Activated T-cell treated with anti-CD3 and anti-CD28 coated beads, Interleukin-2, amount 50 U/mL, for 72 hours (primary cell): ENCODE data around the gene LRRC4C. TPM values are rescaled to one million over a fixed set of nuclear protein-coding genes. Genes with fewer than 3 reads are reported as not detected.

Experiments
- ATAC-seq, 2 donors: fragments of 150-1000 bp; cut with Tn5 transposase; replicated peaks in 1 of 2; 2 replicates each; pipeline ENCODE4 v1.10.0; 2021; ENCODE audit warnings: moderate library complexity in 2 of 2, mild to moderate bottlenecking in 1 of 2
- DNase-seq, 2 donors: peaks; one replicate each; pipeline ENCODE4 v3.0.0; 2021 to 2022; ENCODE audit warnings: mixed read lengths in 1 of 2
- H3K27ac Mint-ChIP-seq: one replicate; pipeline ENCODE4 v1.8.0; 2022; ENCODE audit warnings: mild to moderate bottlenecking, moderate library complexity, mixed read lengths
- H3K27me3 Mint-ChIP-seq: one replicate; pipeline ENCODE4 v1.8.0; 2022; ENCODE audit warnings: low read depth, mixed read lengths
- H3K36me3 Mint-ChIP-seq, 2 donors: one replicate each; pipeline ENCODE4 v1.8.0; 2022; ENCODE audit warnings: mixed read lengths in 2 of 2, mild to moderate bottlenecking in 1 of 2; ENCODE audit not compliant: insufficient read depth in 2 of 2
- H3K4me1 Mint-ChIP-seq: one replicate; pipeline ENCODE4 v1.8.0; 2022; ENCODE audit warnings: low read depth, mixed read lengths
- H3K4me3 Mint-ChIP-seq, 2 donors: one replicate each; pipeline ENCODE4 v1.8.0; 2022; ENCODE audit warnings: mild to moderate bottlenecking in 2 of 2, mixed read lengths in 2 of 2, moderate library complexity in 2 of 2
- H3K9me3 Mint-ChIP-seq, 2 donors: one replicate each; pipeline ENCODE4 v1.8.0; 2022; ENCODE audit warnings: mixed read lengths in 2 of 2
- total RNA-seq, 2 donors: library from RNA; stranded (reverse); gene quantifications; one replicate each; pipeline ENCODE4 v1.2.3, GENCODE V29; 2022

LRRC4C gene
- total RNA-seq, 2 donors from 2014 or later: not detected

DNA sequence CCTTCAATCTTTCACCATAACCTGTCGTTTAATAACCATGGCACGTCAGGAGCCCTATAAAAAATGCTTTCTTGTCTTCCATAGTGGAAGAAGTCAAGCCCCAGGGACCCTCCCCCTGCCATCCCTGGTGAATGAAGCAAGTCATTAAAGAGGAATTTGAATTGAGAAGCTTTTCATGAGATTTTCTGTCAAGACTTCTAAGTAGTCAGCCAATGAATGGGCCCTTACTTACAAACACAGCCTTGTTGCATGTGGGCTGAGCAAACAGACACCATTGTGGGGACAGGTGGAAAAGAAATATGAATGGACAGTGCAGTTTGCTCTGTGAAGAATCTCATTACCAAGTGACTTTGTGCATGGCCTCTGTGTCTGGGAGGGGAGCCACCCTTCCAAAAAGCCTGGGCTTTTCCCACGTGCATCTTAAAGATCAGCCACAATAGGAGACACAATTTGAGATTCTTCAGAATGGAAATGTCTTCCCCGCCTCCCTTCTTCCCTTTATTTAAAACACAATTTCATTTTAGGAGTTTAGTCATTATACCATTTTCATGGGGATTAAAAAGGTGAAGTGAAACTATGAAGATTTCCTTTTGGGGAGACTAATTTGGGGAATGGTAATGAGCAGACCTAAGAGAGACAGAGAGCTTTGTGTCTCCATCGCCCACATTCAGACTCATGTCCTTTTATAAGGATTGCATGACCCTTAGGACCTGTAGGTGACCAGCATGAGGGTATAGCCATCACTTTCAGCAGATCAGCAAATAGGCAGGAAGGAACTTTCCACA is 152.0 kb downstream of the LRRC4C start:
- no peak overlapping the region for H3K27ac Mint-ChIP-seq
- H3K27me3 Mint-ChIP-seq: no peaks in the 10 kb centered on the region
- DNase-seq: no peak
- no peak overlapping the region for H3K4me3 Mint-ChIP-seq
- H3K36me3 Mint-ChIP-seq: peaks cover 3 to 4% of the 10 kb centered on the region in 2 donors
- H3K9me3 Mint-ChIP-seq: peaks cover 2 to 10% of the 10 kb centered on the region in 2 donors
- no peaks in the 10 kb centered on the region for H3K4me1 Mint-ChIP-seq
- no peak for ATAC-seq

DNA sequence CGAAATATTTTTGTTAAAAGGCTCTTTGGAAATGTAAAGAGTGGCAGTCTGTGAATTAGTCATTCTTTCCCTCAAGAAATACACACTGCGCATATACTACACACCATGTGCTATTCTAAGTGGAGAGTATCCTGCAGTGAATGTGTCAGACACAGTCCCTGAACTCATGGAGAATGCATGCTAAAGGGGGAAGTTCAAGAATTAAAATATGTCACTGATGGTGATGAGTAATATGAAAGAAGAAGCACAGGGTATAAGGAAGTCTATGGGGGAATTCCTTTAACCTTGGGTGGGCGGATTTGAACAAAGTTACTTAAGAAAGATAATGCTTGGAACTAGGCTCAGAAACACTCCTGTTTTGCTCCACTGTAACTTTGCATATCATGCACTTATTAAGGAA is 153.0 kb downstream of the LRRC4C start:
- Mint-ChIP-seq H3K4me1 (no peaks in the 10 kb centered on the region), H3K36me3 (peaks cover 3 to 4% of the 10 kb centered on the region in 2 donors), H3K4me3 (no peak overlapping the region), H3K27me3 (no peaks in the 10 kb centered on the region), H3K27ac (no peak overlapping the region), H3K9me3 (peaks cover 2 to 12% of the 10 kb centered on the region in 2 donors)
- DNase-seq: no peak
- ATAC-seq: no peak

DNA sequence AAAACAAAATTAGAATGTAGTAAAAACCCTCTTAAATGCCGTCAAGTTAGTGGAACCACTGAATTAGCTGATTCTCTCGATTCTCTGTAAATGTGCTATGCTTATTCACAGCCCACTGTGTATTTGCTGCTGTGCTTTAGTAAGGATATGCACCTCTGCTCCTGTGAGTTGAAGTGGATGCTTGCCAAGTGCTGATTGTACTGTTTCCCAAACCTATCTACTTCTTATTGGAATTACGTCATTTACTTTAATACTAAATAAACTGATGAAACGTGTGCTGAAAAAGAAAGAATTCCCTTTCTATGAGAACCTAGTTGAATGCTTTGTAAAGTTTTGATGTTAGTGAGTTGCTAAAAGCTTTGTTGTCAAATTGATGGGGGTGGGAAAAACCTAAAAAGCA is 158.4 kb downstream of the LRRC4C start:
- Mint-ChIP-seq H3K4me3 (no peak overlapping the region), H3K4me1 (no peaks in the 10 kb centered on the region), H3K36me3 (peaks cover 1% of the 10 kb centered on the region in 2 donors), H3K9me3 (peaks cover 4 to 6% of the 10 kb centered on the region in 2 donors), H3K27ac (no peak overlapping the region), H3K27me3 (no peaks in the 10 kb centered on the region)
- ATAC-seq: no peak
- DNase-seq: no peak

DNA sequence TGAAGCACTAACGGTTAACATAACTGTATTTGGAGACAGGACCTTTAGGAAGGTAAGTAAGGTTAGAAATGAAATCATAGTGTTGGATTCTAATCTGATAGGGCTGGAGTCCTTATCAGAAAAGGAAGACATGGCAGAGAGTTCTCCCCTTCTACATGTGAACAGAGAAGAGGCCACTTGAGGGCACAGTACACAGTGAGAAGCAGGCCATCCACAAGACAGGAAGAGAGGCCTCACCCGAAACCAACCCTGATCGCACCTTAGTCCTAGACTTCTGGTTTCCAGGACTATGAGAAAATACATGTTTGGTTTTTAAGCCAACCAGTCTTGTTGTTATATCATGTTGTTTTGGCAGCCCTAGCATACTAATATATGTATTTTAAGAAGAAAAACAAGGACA is 170.0 kb downstream of the LRRC4C start:
- Mint-ChIP-seq H3K27ac (no peak overlapping the region), H3K4me1 (no peaks in the 10 kb centered on the region)

DNA sequence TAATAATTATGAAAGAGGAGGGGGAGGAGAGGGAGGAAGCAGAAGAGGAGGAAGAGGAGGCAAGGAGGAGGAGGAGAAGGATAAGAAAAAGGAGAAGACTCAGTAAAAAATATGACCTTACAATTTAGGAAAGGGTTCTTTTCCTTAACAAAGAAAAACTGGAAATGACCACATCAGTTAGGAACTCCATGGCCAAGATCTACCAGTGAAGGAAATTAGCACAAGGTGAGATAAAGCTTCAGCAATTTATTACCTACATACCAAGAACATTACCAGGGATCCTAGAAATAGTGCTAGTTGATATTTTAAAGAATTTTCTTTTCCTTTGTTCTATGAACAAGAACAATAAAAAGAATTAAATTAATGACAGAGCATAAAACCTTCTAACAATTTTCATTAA is 172.7 kb downstream of the LRRC4C start:
- H3K36me3 Mint-ChIP-seq: no peaks in the 10 kb centered on the region
- H3K4me1 Mint-ChIP-seq: no peaks in the 10 kb centered on the region
- H3K27me3 Mint-ChIP-seq: no peaks in the 10 kb centered on the region
- H3K9me3 Mint-ChIP-seq: peaks cover 6 to 9% of the 10 kb centered on the region in 2 donors
- no peak overlapping the region for H3K4me3 Mint-ChIP-seq
- no peak overlapping the region for H3K27ac Mint-ChIP-seq
- no peak for ATAC-seq
- no peak for DNase-seq

More for the DNA sequence above, 170.0 kb downstream of the LRRC4C start:
- H3K4me3 Mint-ChIP-seq: no peak overlapping the region
- H3K36me3 Mint-ChIP-seq: no peaks in the 10 kb centered on the region
- peaks cover 4 to 9% of the 10 kb centered on the region in 2 donors for H3K9me3 Mint-ChIP-seq
- DNase-seq (no peak), ATAC-seq (no peak)
- H3K27me3 Mint-ChIP-seq: no peaks in the 10 kb centered on the region

DNA sequence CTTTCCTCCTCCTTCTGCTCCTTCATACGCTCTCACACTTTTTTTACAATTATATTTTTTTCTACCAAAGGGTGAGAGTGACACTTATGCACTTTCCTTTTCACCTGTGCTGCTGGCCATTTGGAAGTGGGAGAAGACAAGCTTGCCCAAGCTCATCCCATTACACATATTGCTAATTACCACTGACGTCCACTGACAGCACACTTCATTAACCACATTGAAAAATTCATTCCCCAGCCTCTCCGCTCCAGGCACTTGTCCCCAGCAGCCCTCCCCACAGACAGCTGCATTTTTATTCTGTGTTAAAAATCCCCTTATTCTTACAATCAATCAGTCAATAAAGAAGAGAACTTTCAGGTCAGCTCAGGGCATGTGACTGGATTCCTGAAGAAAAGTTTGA is 175.1 kb downstream of the LRRC4C start:
- H3K27ac Mint-ChIP-seq: no peak overlapping the region
- DNase-seq (no peak), ATAC-seq (no peak)
- peaks cover 8 to 14% of the 10 kb centered on the region in 2 donors for H3K9me3 Mint-ChIP-seq
- no peaks in the 10 kb centered on the region for H3K36me3 Mint-ChIP-seq
- no peaks in the 10 kb centered on the region for H3K4me1 Mint-ChIP-seq
- no peak overlapping the region for H3K4me3 Mint-ChIP-seq
- H3K27me3 Mint-ChIP-seq: no peaks in the 10 kb centered on the region

DNA sequence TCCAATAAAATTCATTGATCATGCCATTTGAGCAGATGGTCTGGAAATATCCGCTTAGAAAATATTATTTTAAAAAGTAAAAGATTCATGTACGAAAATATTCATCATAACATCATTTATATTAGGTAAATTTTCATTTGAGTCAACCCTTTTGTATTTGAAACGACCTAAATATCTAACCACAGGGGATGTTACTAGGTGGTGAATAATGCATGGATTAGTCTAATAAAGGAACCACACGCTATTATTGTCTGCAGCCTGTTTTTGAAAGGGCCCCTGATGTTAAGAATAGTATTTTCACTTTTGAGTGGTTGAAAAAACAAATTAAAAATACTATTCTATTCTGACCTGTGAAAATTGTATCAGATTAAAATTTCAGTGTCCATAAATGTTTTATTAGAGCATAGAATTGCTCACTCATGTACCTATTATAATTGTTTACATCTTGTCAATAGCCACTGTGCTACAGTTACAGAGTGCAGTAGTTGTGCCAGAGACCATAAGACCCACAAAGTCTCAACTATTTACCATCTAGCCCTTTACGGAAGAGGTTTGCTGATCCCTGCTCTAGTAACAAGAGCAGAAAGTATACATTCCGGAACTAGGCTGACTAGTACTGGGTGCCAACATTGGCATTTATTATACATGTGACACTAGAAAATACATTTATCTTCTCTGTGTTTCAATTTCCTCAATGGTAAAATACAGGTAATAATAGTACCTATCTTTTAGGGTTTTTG is 176.1 kb downstream of the LRRC4C start:
- no peaks in the 10 kb centered on the region for H3K27me3 Mint-ChIP-seq
- no peak for DNase-seq
- H3K4me3 Mint-ChIP-seq: no peak overlapping the region
- ATAC-seq: no peak
- no peaks in the 10 kb centered on the region for H3K4me1 Mint-ChIP-seq
- H3K36me3 Mint-ChIP-seq: no peaks in the 10 kb centered on the region
- no peak overlapping the region for H3K27ac Mint-ChIP-seq
- H3K9me3 Mint-ChIP-seq: peaks cover 9 to 14% of the 10 kb centered on the region in 2 donors

DNA sequence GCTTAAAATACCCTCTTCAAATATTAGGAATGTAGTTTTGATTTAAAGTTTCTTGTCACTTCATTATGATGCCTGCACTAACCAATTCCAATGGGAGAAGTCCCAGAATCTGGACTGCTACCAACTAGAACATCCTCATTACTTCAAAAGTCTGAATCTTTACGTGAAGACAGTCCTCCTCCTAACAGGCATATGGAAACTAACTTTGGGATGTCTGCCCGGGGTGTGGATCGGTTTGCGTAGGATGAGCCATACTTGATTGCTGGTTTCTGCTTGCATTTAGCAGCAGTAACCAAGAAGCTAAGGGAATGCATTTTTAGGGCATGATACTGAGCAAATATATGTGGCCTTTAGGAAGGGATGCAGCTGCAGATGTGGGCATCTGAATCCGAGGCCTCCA is 177.1 kb downstream of the LRRC4C start:
- DNase-seq: no peak
- Mint-ChIP-seq H3K9me3 (peaks cover 9 to 16% of the 10 kb centered on the region in 2 donors), H3K36me3 (no peaks in the 10 kb centered on the region), H3K27me3 (no peaks in the 10 kb centered on the region), H3K4me3 (no peak overlapping the region), H3K4me1 (no peaks in the 10 kb centered on the region), H3K27ac (no peak overlapping the region)
- no peak for ATAC-seq

DNA sequence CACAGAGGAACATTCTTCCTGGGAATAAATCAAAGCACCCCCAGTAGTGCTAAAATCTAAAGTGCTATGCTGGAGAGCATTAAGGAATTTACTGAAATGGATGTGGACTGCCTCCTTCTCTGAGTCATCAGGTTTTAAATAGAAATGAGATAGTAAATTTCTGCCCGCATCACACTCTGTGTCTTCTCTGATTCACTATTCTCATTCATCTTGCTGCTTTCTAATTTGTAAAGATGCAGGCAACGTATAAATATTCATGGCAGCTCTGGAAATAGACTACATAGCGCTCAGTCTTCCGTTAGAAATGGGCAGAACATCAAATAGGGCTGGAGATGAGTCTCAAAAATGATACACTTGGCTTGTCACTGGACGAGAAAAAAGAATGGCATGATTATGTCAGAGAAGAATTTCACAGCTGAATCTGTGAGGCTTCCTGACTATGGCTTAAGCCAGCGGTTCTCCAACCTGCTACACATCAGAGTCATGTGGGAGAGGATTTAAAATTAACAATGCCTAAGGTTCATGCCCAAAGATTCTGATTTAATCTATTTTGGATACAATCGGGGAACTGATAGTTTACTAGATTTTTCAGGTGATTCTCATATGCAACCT is 178.2 kb downstream of the LRRC4C start:
- no peaks in the 10 kb centered on the region for H3K27me3 Mint-ChIP-seq
- no peaks in the 10 kb centered on the region for H3K4me1 Mint-ChIP-seq
- H3K36me3 Mint-ChIP-seq: no peaks in the 10 kb centered on the region
- DNase-seq: no peak
- no peak overlapping the region for H3K4me3 Mint-ChIP-seq
- H3K9me3 Mint-ChIP-seq: peaks cover 13 to 18% of the 10 kb centered on the region in 2 donors
- ATAC-seq: no peak
- H3K27ac Mint-ChIP-seq: no peak overlapping the region

DNA sequence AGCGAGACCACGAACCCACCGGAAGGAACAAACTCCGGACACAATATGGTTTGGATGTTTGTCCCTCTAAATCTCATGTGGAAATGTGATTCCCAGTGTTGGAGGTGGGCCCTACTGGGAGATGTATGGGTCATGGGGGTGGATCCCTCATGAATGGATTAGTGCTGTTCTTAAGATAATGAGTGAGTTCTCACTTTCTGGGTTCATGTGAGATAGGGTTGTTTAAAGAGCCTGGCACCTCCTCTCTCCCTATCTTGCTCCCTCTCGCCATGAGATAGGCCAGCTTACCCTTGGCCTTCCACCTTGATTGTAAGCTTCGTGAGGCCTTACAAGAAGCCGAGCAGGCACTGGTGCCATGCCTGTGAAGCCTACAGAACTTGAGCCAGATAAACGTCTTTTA is 184.6 kb downstream of the LRRC4C start:
- Mint-ChIP-seq H3K27me3 (no peaks in the 10 kb centered on the region), H3K27ac (no peak overlapping the region), H3K4me1 (no peaks in the 10 kb centered on the region), H3K4me3 (no peak overlapping the region), H3K9me3 (peaks cover 17 to 19% of the 10 kb centered on the region in 2 donors), H3K36me3 (no peaks in the 10 kb centered on the region)
- DNase-seq: no peak
- ATAC-seq: no peak

DNA sequence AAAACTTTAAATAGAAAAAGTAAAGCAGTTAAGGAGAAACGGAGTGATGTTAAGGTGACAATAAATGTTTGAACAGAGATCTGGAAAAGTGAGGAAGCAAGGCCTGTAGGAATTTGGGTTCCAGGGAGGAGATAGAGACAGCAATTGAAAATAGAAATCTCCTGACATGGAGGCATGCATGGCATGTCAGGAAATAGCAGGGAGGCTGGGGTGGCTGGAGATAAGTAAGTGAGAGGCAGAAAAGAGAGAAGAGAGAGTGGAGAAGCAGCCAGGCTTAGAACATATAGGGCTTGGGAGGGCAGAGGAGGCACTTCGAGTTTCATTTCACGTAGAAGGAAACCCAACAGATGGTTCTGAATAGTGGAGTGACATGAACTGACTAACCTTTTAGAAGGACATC is 185.5 kb downstream of the LRRC4C start:
- DNase-seq (no peak), ATAC-seq (no peak)
- Mint-ChIP-seq H3K4me3 (no peak overlapping the region), H3K27ac (no peak overlapping the region), H3K27me3 (no peaks in the 10 kb centered on the region), H3K36me3 (no peaks in the 10 kb centered on the region), H3K9me3 (peaks cover 14 to 19% of the 10 kb centered on the region in 2 donors), H3K4me1 (no peaks in the 10 kb centered on the region)

DNA sequence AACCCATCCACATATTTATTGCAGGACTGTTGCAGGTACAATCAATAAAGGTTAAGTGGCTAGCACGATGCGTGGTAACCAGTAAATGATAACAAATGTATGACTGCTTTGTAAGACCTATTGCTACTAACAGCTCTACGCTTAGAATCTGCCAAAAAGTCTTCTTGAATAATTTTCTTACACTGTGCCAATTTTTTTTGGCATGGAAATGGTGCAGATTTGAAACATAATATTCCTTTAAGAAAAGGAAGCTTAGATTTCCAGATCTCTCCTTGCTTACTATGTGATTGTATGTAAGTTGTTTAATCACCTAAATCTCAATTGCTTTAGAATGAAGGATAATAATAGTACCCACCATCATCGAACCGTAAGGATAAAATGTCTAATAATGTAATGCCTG is 192.0 kb downstream of the LRRC4C start:
- no peak for ATAC-seq
- Mint-ChIP-seq H3K36me3 (no peaks in the 10 kb centered on the region), H3K4me1 (no peaks in the 10 kb centered on the region), H3K27ac (no peak overlapping the region), H3K4me3 (no peak overlapping the region), H3K27me3 (no peaks in the 10 kb centered on the region), H3K9me3 (peaks cover 5 to 6% of the 10 kb centered on the region in 2 donors)
- no peak for DNase-seq

DNA sequence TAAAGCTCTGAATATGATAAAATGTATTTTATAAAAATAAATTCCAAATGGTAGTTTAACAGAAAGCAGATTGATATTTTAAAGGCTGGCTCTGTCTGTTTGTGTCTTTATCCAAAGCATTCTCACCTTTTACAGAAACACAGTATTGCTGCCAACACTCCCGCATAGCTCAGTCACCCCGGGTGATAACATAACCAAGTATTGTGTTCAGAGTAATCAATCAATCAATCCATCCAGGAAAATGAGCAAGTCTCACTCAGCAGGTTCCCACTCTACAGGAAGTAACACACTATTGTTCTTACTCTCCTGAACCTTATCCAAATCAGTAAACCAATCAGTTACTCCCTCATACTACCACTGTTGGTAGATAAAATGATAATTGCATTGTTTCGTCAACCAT is 203.4 kb downstream of the LRRC4C start:
- H3K36me3 Mint-ChIP-seq: peaks cover 0 to 2% of the 10 kb centered on the region in 2 donors
- peaks cover 0 to 6% of the 10 kb centered on the region in 2 donors for H3K9me3 Mint-ChIP-seq
- DNase-seq (no peak), ATAC-seq (no peak)
- H3K4me3 Mint-ChIP-seq: no peak overlapping the region
- no peaks in the 10 kb centered on the region for H3K4me1 Mint-ChIP-seq
- no peak overlapping the region for H3K27ac Mint-ChIP-seq
- no peaks in the 10 kb centered on the region for H3K27me3 Mint-ChIP-seq
